Left ventricle myocardium inferior (tissue), 1 donor: ENCODE data around the gene MAST4. TPM values are rescaled to one million over a fixed set of nuclear protein-coding genes. Genes with fewer than 3 reads are reported as not detected.

ENCODE experiments used
- DNase-seq: peaks from one replicate; pipeline ENCODE4 v3.0.0-alpha.2; 2020
- H3K27ac ChIP-seq: fragments of 200-600 bp; replicated peaks from 2 replicates; pipeline ENCODE4 v1.8.0; 2021
- H3K27me3 ChIP-seq: fragments of 200-600 bp; 2 replicates; pipeline ENCODE4 v1.8.0; 2021; ENCODE audit warnings: low read depth
- H3K36me3 ChIP-seq: fragments of 200-600 bp; 2 replicates; pipeline ENCODE4 v1.8.0; 2021
- H3K4me1 ChIP-seq: fragments of 200-600 bp; 2 replicates; pipeline ENCODE4 v1.8.0; 2021
- H3K4me3 ChIP-seq: fragments of 200-600 bp; 2 replicates; pipeline ENCODE4 v1.8.0; 2021; ENCODE audit warnings: mild to moderate bottlenecking, moderate library complexity
- H3K9me3 ChIP-seq: fragments of 200-600 bp; replicated peaks from 2 replicates; pipeline ENCODE4 v1.8.0; 2021
- CTCF ChIP-seq: fragments of 200-600 bp; IDR thresholded peaks from 2 replicates; pipeline ENCODE4 v1.8.0; 2021; ENCODE audit warnings: antibody characterized with exemption, mild to moderate bottlenecking, borderline replicate concordance
- intact Hi-C: fragments of 100-400 bp; cut with micrococcal nuclease; formaldehyde crosslinking; loops from one replicate; pipeline ENCODE4 v1.11.0; 2022
- total RNA-seq: library from RNA; stranded (reverse); fragmentation: NEBNext Ultra II Directional; extraction: Animal tissue kit (Norgen Biotek cat#: 25700); gene quantifications from one replicate; pipeline ENCODE4 v1.2.1, GENCODE V29; 2021
- donor health status: DM: no; HTN: yes; CAD: no; lungs with severe emphysema.

The MAST4 gene
- total RNA-seq, 1 donor from 2014 or later = 55.7 TPM

GRCh38 chr5:66972004-66972403, 375.8 kb downstream of the MAST4 start:
- no peak overlapping the region for H3K4me3 ChIP-seq
- H3K4me1 ChIP-seq = peaks cover 56% of the 10 kb centered on the region
- H3K27me3 ChIP-seq = no peaks in the 10 kb centered on the region
- H3K9me3 ChIP-seq = no peaks in the 10 kb centered on the region
- no peak for TF ChIP-seq CTCF
- H3K36me3 ChIP-seq = no peaks in the 10 kb centered on the region
- H3K27ac ChIP-seq = no peak overlapping the region
- no peak for DNase-seq
- intact Hi-C loops = loop anchor here (10.0 kb wide), 1 partner anchor 157 kb away; no protein-coding TSS in a partner anchor

- TF ChIP-seq CTCF = no peak
- no peak overlapping the region for H3K27ac ChIP-seq
- no peaks in the 10 kb centered on the region for H3K36me3 ChIP-seq
- H3K4me1 ChIP-seq = peaks cover 40% of the 10 kb centered on the region
- no peak for DNase-seq
- H3K27me3 ChIP-seq = no peaks in the 10 kb centered on the region
- intact Hi-C loops = loop anchor here (10.0 kb wide), 1 partner anchor 159 kb away; no protein-coding TSS in a partner anchor
- H3K4me3 ChIP-seq = no peak overlapping the region
- H3K9me3 ChIP-seq = no peaks in the 10 kb centered on the region
Observed at GRCh38 chr5:66974256-66974655, 378.1 kb downstream of the MAST4 start.

- H3K36me3 ChIP-seq = no peaks in the 10 kb centered on the region
- H3K4me3 ChIP-seq = no peak overlapping the region
- intact Hi-C loops = loop anchor here (10.0 kb wide), 1 partner anchor 161 kb away; no protein-coding TSS in a partner anchor
- H3K4me1 ChIP-seq = peaks cover 39% of the 10 kb centered on the region
- H3K9me3 ChIP-seq = no peaks in the 10 kb centered on the region
- no peak overlapping the region for H3K27ac ChIP-seq
- DNase-seq = no peak
- no peaks in the 10 kb centered on the region for H3K27me3 ChIP-seq
- TF ChIP-seq CTCF = no peak
Observed at GRCh38 chr5:66976108-66976507, 379.9 kb downstream of the MAST4 start.

- Histone ChIP-seq H3K4me3 (no peak overlapping the region), H3K4me1 (peaks cover 63% of the 10 kb centered on the region), H3K9me3 (no peaks in the 10 kb centered on the region), H3K27me3 (no peaks in the 10 kb centered on the region), H3K36me3 (no peaks in the 10 kb centered on the region), H3K27ac (no peak overlapping the region)
- intact Hi-C loops = loop anchor here (10.0 kb wide), 2 partner anchors 115 to 165 kb away; no protein-coding TSS in a partner anchor
- DNase-seq = no peak
- no peak for TF ChIP-seq CTCF
Observed at GRCh38 chr5:66979738-66980137, 383.5 kb downstream of the MAST4 start.

- intact Hi-C loops = loop anchor here (10.0 kb wide), 1 partner anchor 113 kb away; no protein-coding TSS in a partner anchor
- peaks cover 67% of the 10 kb centered on the region for H3K4me1 ChIP-seq
- DNase-seq = no peak
- H3K4me3 ChIP-seq = no peak overlapping the region
- no peaks in the 10 kb centered on the region for H3K9me3 ChIP-seq
- no peak for TF ChIP-seq CTCF
- peak overlapping the region; percentile 55 for H3K27ac ChIP-seq
- H3K36me3 ChIP-seq = no peaks in the 10 kb centered on the region
- H3K27me3 ChIP-seq = no peaks in the 10 kb centered on the region
Observed at GRCh38 chr5:66981266-66982055, 385.3 kb downstream of the MAST4 start.
